A673 (cell line): Measurements from ENCODE around the gene BTBD9. TPM values are rescaled to one million over a fixed set of nuclear protein-coding genes. Genes with fewer than 3 reads are reported as not detected.
A peak's percentile ranks its signal among the peaks of the same experiment; 100 is the strongest.

Source experiments
- BruUV-seq: library from RNA; stranded (reverse); fragments of 400-500 nt; replicated peaks from 2 replicates; lab custom pipeline; 2021; lab: Mats Ljungman, UMichigan
- CTCF ChIA-PET: fragments of 300-600 bp; sonication (Branson Sonifier 250); formaldehyde crosslinking; loops from one replicate; lab custom pipeline; 2022; ENCODE audit warnings: antibody characterized with exemption; lab: Charles Lee
- POLR2A ChIA-PET: fragments of 300-600 bp; sonication (Branson Sonifier 250); formaldehyde crosslinking; loops from one replicate; lab custom pipeline; 2022; ENCODE audit warnings: antibody characterized with exemption; ENCODE audit not compliant: low non-redundant PET; lab: Charles Lee
- DNase-seq: peaks from one replicate; pipeline ENCODE4 v3.0.0-alpha.2; 2015; ENCODE audit warnings: low spot score
- H3K27ac ChIP-seq: fragments of 200-600 bp; sonication (generic); 2 replicates; pipeline ENCODE4 v1.5.1; 2016; ENCODE audit warnings: mixed run types, low read depth, mild to moderate bottlenecking, mixed read lengths, antibody characterized with exemption, low read length; ENCODE audit not compliant: poor library complexity, severe bottlenecking
- H3K27me3 ChIP-seq: fragments of 200-600 bp; sonication (generic); replicated peaks from 2 replicates; pipeline ENCODE4 v1.6.1; 2017; ENCODE audit warnings: mixed run types, low read depth, mild to moderate bottlenecking, mixed read lengths, antibody characterized with exemption, low read length; ENCODE audit not compliant: insufficient read depth, poor library complexity
- H3K36me3 ChIP-seq: fragments of 200-600 bp; sonication (generic); 2 replicates; pipeline ENCODE4 v1.6.1; 2016; ENCODE audit warnings: mixed run types, mild to moderate bottlenecking, mixed read lengths, antibody characterized with exemption, low read length; ENCODE audit not compliant: insufficient read depth, poor library complexity, severe bottlenecking
- H3K4me1 ChIP-seq: fragments of 200-600 bp; sonication (generic); 2 replicates; pipeline ENCODE4 v1.6.1; 2017; ENCODE audit warnings: mixed run types, mild to moderate bottlenecking, mixed read lengths, antibody characterized with exemption, low read length; ENCODE audit not compliant: insufficient read depth, poor library complexity, severe bottlenecking
- H3K4me3 ChIP-seq: fragments of 200-600 bp; sonication (generic); 2 replicates; pipeline ENCODE4 v1.5.1; 2016; ENCODE audit warnings: low read depth, mixed run types, mild to moderate bottlenecking, mixed read lengths, low read length; ENCODE audit not compliant: poor library complexity, severe bottlenecking
- H3K9me3 ChIP-seq: fragments of 200-600 bp; sonication (generic); 2 replicates; pipeline ENCODE4 v1.6.1; 2016; ENCODE audit warnings: mixed run types, low read depth, mild to moderate bottlenecking, mixed read lengths, antibody characterized with exemption, low read length; ENCODE audit not compliant: poor library complexity, severe bottlenecking
- CTCF ChIP-seq: fragments of 300-800, 200-600 bp; sonication (generic); conservative IDR thresholded peaks from 2 replicates; pipeline ENCODE4 v1.5.1; 2017; ENCODE audit warnings: low read depth, mild to moderate bottlenecking, antibody characterized with exemption, low read length, moderate library complexity, mixed read lengths
- EZH2 ChIP-seq: fragments of 200-600 bp; sonication (generic); IDR thresholded peaks from 2 replicates; pipeline ENCODE4 v1.6.1; 2017; ENCODE audit warnings: borderline replicate concordance, low read depth, mild to moderate bottlenecking, mixed read lengths, antibody characterized with exemption, low read length; ENCODE audit not compliant: poor library complexity, severe bottlenecking
- intact Hi-C: fragments of 100-400 bp; cut with micrococcal nuclease; formaldehyde crosslinking; loops from one replicate; pipeline ENCODE4 v1.10.0; 2022; ENCODE audit not compliant: unreplicated experiment
- total RNA-seq: library from RNA; stranded (reverse); gene quantifications from 2 replicates; pipeline ENCODE4 v1.2.3, GENCODE V29; 2021

BTBD9 gene
- total RNA-seq, 1 experiment from 2014 or later: 8.0 TPM

GRCh38 chr6:38495922-38496635 is 143.7 kb downstream of the BTBD9 start:
- POLR2A ChIA-PET: no interaction called here
- DNase-seq: no peak

GRCh38 chr6:38495518-38495917 is 144.2 kb downstream of the BTBD9 start:
- Histone ChIP-seq H3K4me3 (no peak overlapping the region), H3K4me1 (no peaks in the 10 kb centered on the region), H3K36me3 (no peaks in the 10 kb centered on the region), H3K27ac (no peak overlapping the region), H3K9me3 (no peaks in the 10 kb centered on the region), H3K27me3 (no peaks in the 10 kb centered on the region)
- ChIA-PET POLR2A (no interaction called here), CTCF (no interaction called here)
- DNase-seq: no peak
- intact Hi-C loops: loop anchor here (5.0 kb wide), 1 partner anchor 463 kb away; no protein-coding TSS in a partner anchor
- TF ChIP-seq EZH2 (no peak), CTCF (no peak)
- BruUV-seq: no TSS peak

More at GRCh38 chr6:38495922-38496635, 143.7 kb downstream of the BTBD9 start:
- Histone ChIP-seq H3K27ac (no peak overlapping the region), H3K4me1 (no peaks in the 10 kb centered on the region), H3K27me3 (no peaks in the 10 kb centered on the region), H3K36me3 (no peaks in the 10 kb centered on the region), H3K4me3 (no peak overlapping the region), H3K9me3 (no peaks in the 10 kb centered on the region)
- intact Hi-C loops: loop anchor here (5.0 kb wide), 1 partner anchor 464 kb away; no protein-coding TSS in a partner anchor
- TF ChIP-seq EZH2 (no peak), CTCF (no peak)
- CTCF ChIA-PET: interaction anchor here (0.7 kb wide), 1 partner anchor 642 kb away, joined by 3 read pairs; no protein-coding TSS in a partner anchor
- no TSS peak for BruUV-seq

GRCh38 chr6:38493931-38494547 is 145.7 kb downstream of the BTBD9 start:
- H3K27me3 ChIP-seq: no peaks in the 10 kb centered on the region
- ChIA-PET CTCF (interaction anchor here (0.6 to 1.2 kb wide), 5 partner anchors 15 to 917 kb away, joined by 3 to 8 read pairs (median 3); no protein-coding TSS in a partner anchor), POLR2A (no interaction called here)
- H3K9me3 ChIP-seq: no peaks in the 10 kb centered on the region
- H3K4me3 ChIP-seq: no peak overlapping the region
- no peaks in the 10 kb centered on the region for H3K4me1 ChIP-seq
- TF ChIP-seq CTCF (peak; percentile 90), EZH2 (no peak)
- peak; percentile 69 for DNase-seq
- no peak overlapping the region for H3K27ac ChIP-seq
- intact Hi-C loops: loop anchor here (5.0 kb wide), 2 partner anchors 702 to 797 kb away; partner anchors contain the start of gene MDGA1
- BruUV-seq: no TSS peak
- H3K36me3 ChIP-seq: no peaks in the 10 kb centered on the region
